Measurements from ENCODE around the gene PDE11A.

The PDE11A gene

DNA sequence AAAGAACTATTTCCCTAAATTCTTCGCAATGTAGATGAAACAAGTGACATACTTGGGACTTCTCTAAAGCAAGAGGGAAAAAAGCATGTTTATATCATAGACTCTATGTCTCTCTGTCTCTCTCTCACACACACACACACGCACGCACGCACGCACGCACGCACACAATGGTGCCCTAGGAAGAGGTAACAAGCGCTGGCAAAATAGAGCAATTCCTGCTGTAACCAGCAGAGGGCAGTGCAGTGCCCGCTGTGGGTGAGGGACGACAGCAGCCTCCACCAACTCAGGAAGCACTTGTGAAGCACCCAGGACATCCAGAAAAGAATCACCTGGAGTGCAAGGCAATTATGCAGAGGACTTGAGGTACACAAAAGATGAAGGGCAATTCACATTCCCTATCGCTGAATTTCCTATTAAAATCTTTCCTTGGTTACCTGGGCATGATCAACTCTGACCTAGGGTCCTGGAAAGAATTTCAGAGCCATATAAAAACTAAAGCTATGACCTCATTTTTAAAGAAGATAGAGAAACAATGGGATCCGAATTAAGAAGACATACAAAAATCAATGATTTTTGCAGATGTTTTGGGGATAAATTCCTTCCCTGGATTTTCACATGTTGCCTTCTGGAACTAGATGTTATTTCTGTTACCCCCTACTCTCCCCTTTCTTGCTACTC is 166.4 kb downstream of the PDE11A start:
- H3K27ac Mint-ChIP-seq = no peak overlapping the region
- peaks cover 8% of the 10 kb centered on the region for H3K4me1 Mint-ChIP-seq (ENCODE audit: low read depth)
- no peaks in the 10 kb centered on the region for H3K9me3 Mint-ChIP-seq
- no peaks in the 10 kb centered on the region for H3K27me3 Mint-ChIP-seq (ENCODE audit: low read depth)
- H3K36me3 Mint-ChIP-seq (ENCODE audit: low read depth) = no peaks in the 10 kb centered on the region
- no peak overlapping the region for H3K4me3 Mint-ChIP-seq

DNA sequence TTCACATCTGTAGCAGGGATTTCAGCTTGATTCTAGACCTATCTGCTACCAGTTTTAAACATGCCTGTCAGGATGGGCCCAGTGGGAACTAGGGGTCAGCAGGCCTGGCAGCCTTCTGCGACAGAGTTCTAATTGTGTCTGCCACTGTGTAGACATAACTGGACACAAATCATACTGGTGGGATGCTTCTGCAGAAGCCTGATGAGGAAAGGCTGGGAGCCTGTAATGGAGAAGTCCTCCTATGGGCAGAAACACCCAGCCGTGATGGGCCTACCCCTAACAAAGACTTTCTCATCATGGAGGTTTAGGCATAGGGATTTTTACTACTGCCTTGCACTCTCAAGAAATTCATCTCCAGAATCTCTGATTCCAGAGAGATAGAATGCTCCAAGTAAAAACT is 166.9 kb downstream of the PDE11A start:
- no peak overlapping the region for H3K4me3 Mint-ChIP-seq
- no peaks in the 10 kb centered on the region for H3K27me3 Mint-ChIP-seq (ENCODE audit: low read depth)
- H3K27ac Mint-ChIP-seq = no peak overlapping the region
- peaks cover 8% of the 10 kb centered on the region for H3K4me1 Mint-ChIP-seq (ENCODE audit: low read depth)
- no peaks in the 10 kb centered on the region for H3K36me3 Mint-ChIP-seq (ENCODE audit: low read depth)
- H3K9me3 Mint-ChIP-seq = no peaks in the 10 kb centered on the region

DNA sequence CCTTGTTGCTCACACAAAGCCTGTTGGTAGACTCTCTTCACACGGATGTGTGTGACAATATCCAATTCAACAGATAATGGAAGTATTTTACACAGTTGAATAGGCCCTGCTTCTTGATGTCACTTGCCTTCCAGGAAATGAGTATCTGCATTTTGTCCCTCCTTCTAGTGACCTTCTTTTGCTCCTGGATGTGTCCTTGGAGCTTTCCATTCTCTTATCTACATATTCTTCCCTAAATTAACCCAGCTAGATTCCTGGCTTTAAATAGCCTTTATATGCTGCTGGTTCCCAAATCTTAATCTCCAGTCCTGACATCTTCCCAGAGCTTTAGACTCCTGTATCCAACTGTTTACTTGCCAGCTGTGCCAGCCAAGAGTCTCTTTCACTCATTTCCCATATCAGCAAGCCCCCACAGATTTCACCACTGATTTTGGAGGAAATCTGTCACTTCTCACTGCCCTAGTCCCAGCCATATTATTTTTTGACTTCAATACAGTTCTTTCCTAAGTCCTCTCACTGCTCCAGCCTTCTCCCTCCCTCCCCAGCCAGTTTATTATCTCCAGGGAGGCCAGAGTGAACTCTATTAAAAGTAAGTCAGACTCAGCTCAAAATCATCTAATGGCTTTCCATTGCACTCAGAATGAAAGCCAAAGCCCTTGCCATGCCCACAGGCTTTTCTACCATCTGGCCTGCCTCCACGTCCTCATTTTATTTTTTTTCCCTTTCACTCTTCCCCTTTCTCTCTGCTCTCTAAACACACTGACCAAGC is 170.0 kb downstream of the PDE11A start:
- Mint-ChIP-seq H3K4me1 (ENCODE audit: low read depth) (peaks cover 5% of the 10 kb centered on the region), H3K27ac (no peak overlapping the region), H3K27me3 (ENCODE audit: low read depth) (peaks cover 4% of the 10 kb centered on the region), H3K9me3 (no peaks in the 10 kb centered on the region), H3K4me3 (no peak overlapping the region), H3K36me3 (ENCODE audit: low read depth) (no peaks in the 10 kb centered on the region)

DNA sequence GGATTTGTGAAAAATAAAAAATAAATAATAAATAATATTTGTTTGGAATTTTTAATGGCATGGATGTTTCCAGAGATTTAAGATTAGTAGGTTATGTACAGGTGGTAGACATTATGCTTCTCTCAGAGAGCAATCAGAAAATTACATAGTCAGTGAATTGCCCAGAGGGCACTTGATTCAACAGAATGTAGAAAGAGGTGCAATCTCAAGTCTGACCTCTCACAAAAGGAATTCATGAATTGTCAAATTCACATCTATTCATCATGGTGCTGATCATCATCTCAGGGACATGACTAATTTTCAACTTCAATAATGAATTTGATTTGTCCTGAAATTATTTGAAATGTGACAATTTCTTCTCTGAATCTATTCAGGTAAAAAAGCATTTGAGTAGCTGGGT is 172.5 kb downstream of the PDE11A start:
- no peak overlapping the region for H3K4me3 Mint-ChIP-seq
- no peaks in the 10 kb centered on the region for H3K36me3 Mint-ChIP-seq (ENCODE audit: low read depth)
- H3K9me3 Mint-ChIP-seq = no peaks in the 10 kb centered on the region

DNA sequence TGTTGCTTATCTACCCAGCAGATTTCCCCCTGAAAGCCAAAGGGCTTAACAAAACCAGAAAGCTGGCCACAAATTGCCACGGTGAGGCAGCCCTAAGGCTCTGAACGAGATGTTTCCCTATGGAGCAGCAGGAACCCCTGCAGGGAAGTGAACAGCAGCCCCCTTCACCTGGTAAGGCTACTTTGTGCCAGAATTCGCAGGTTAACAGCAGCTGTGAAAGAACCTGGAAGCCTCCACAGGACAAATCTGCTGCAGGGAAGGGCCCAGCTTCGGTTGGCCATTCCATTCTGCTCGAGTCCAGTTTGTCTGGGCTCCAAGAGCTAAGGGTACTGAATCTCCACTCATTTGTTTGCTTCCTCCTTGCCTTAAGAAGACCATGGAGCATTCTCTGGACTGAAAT is 175.3 kb downstream of the PDE11A start:
- no peaks in the 10 kb centered on the region for H3K9me3 Mint-ChIP-seq
- H3K4me1 Mint-ChIP-seq (ENCODE audit: low read depth) = no peaks in the 10 kb centered on the region
- no peak overlapping the region for H3K4me3 Mint-ChIP-seq
- no peaks in the 10 kb centered on the region for H3K36me3 Mint-ChIP-seq (ENCODE audit: low read depth)
- H3K27ac Mint-ChIP-seq = no peak overlapping the region
- H3K27me3 Mint-ChIP-seq (ENCODE audit: low read depth) = peaks cover 8% of the 10 kb centered on the region

More for the DNA sequence above, 172.5 kb downstream of the PDE11A start:
- H3K27me3 Mint-ChIP-seq (ENCODE audit: low read depth) = peaks cover 4% of the 10 kb centered on the region
- no peaks in the 10 kb centered on the region for H3K4me1 Mint-ChIP-seq (ENCODE audit: low read depth)
- no peak overlapping the region for H3K27ac Mint-ChIP-seq

DNA sequence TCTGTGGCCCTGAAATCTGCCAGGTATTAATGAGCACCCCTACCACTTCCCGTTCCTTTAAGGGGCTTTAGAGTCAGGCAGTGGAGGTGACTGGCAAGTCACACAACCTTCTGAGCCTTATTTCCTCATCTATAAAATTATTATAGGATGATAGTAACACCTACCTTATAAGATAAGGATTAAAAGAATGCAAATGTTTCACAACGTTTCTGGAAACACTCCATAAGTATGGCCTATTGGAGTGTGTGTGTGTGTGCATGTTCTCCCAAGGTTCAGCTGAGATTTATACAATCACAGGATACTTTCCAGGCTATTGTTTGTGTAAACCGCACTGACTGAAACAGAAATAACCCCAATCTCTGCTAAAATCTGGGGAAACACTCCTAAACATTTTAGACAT is 176.0 kb downstream of the PDE11A start:
- Mint-ChIP-seq H3K4me3 (no peak overlapping the region), H3K27me3 (ENCODE audit: low read depth) (peaks cover 8% of the 10 kb centered on the region), H3K4me1 (ENCODE audit: low read depth) (no peaks in the 10 kb centered on the region), H3K27ac (no peak overlapping the region), H3K9me3 (no peaks in the 10 kb centered on the region), H3K36me3 (ENCODE audit: low read depth) (no peaks in the 10 kb centered on the region)

DNA sequence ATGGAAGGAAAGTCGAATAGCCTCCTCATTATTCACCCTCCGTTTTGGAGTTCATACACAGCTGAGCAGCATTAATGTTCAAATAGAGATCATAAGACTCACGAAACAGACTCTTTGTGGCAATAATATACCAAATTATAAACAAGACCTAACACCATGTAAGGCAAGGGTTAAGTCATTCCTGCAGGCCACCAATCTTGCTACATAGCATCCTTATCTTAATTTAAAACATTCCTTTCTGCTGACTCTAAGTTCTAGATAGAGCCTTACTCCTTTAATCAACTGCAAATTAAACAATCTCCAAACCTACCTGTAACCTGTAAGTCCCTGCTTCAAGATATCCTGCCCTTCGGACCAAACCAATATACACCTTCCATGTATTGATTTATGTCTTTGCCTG is 178.0 kb downstream of the PDE11A start:
- no peak overlapping the region for H3K27ac Mint-ChIP-seq
- no peaks in the 10 kb centered on the region for H3K9me3 Mint-ChIP-seq
- H3K4me3 Mint-ChIP-seq = no peak overlapping the region
- no peaks in the 10 kb centered on the region for H3K36me3 Mint-ChIP-seq (ENCODE audit: low read depth)
- H3K4me1 Mint-ChIP-seq (ENCODE audit: low read depth) = no peaks in the 10 kb centered on the region
- peaks cover 14% of the 10 kb centered on the region for H3K27me3 Mint-ChIP-seq (ENCODE audit: low read depth)

DNA sequence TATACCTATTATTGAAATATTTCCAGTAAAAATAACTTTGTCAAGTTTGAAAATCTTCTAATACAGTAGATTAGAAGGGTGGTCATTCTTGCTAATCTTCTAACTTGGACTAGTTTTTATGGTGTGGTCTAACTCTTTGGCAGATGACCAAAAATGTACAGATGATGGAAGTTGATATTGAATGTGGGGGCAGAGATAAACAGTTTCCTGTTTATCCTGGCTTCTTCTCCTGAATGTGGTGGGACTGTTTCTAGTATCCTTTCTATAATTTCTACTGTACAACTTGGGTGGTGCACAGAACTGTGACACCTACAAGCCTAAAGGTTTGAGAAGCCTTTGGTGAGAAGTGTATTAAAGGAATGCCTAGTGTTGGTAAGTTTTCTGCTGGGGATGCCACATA is 178.7 kb downstream of the PDE11A start:
- Mint-ChIP-seq H3K27me3 (ENCODE audit: low read depth) (peaks cover 15% of the 10 kb centered on the region), H3K9me3 (no peaks in the 10 kb centered on the region), H3K4me3 (no peak overlapping the region), H3K36me3 (ENCODE audit: low read depth) (no peaks in the 10 kb centered on the region), H3K4me1 (ENCODE audit: low read depth) (no peaks in the 10 kb centered on the region), H3K27ac (no peak overlapping the region)

DNA sequence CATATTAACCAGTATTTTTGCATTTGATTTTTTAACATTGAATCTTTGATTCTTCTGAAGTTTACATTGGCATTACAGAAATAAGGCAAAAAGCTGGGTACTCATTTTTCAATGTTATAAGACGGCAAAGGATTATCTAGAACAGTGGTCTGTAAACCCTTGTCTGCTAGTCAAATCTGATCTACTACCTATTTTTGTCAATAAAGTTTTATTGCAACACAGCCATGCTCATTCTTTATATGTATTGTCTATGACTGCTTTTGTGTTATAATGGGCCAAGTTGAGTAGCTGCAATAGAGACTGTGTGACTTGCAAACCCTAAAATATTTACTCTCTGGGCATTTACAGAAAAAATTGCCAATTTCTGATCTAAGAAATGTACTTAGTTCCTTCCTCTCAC is 181.0 kb downstream of the PDE11A start:
- no peaks in the 10 kb centered on the region for H3K4me1 Mint-ChIP-seq (ENCODE audit: low read depth)
- no peak overlapping the region for H3K27ac Mint-ChIP-seq

DNA sequence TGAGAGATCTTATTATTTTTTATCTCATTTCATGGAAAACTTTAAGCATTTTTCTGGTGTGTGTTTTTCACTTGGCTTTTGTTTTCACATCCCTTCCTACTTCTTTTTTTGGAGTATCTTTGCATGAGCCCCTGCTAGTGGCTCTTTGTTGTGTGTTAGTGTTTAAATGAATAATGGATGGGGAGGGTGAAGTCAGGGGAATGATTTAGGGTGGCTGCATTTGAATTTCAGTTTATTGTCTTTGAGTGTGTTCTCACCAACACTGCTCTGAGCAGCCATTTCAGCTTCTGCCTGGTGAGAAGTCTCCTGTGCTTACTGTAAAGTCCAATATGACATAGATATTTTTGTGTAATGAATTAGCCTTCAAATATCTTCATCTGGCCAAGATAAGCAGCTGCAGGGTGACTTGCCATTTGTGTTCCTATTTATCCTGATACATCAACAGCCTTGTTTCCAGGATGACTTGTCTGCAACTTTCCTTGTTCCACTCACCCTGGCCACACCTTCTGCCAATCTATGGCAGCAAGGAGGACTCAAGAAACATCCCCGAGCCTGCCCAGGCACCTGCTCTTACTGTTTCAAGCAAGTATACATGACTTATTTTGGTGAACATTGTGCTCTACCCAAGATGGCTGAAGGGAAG is 182.6 kb downstream of the PDE11A start:
- H3K27ac Mint-ChIP-seq = no peak overlapping the region

More for the DNA sequence above, 181.0 kb downstream of the PDE11A start:
- H3K4me3 Mint-ChIP-seq = no peak overlapping the region
- no peaks in the 10 kb centered on the region for H3K9me3 Mint-ChIP-seq
- no peaks in the 10 kb centered on the region for H3K36me3 Mint-ChIP-seq (ENCODE audit: low read depth)
- peaks cover 11% of the 10 kb centered on the region for H3K27me3 Mint-ChIP-seq (ENCODE audit: low read depth)

DNA sequence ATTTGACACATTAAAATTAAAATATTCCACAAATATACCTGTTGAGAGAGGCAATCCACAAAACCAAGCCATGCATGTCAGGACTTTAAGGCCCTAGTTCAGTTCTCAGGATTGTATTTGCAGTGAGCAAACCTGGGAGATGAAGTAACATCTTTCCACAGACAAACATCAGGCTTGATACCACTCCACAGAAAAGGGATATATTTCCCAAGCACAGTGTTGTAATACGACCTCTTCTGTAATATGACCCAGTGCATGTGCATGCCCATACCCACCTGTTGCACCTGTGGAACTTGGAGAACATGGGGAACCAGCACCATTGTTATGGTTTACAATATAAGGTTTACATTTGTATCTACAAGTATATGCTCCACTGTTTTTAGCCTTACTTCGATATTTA is 184.0 kb downstream of the PDE11A start:
- Mint-ChIP-seq H3K27me3 (ENCODE audit: low read depth) (peaks cover 11% of the 10 kb centered on the region), H3K4me1 (ENCODE audit: low read depth) (no peaks in the 10 kb centered on the region), H3K36me3 (ENCODE audit: low read depth) (no peaks in the 10 kb centered on the region), H3K27ac (no peak overlapping the region), H3K9me3 (no peaks in the 10 kb centered on the region), H3K4me3 (no peak overlapping the region)

More for the DNA sequence above, 182.6 kb downstream of the PDE11A start:
- H3K4me3 Mint-ChIP-seq = no peak overlapping the region
- H3K27me3 Mint-ChIP-seq (ENCODE audit: low read depth) = peaks cover 10% of the 10 kb centered on the region
- H3K36me3 Mint-ChIP-seq (ENCODE audit: low read depth) = no peaks in the 10 kb centered on the region
- no peaks in the 10 kb centered on the region for H3K9me3 Mint-ChIP-seq
- H3K4me1 Mint-ChIP-seq (ENCODE audit: low read depth) = no peaks in the 10 kb centered on the region

DNA sequence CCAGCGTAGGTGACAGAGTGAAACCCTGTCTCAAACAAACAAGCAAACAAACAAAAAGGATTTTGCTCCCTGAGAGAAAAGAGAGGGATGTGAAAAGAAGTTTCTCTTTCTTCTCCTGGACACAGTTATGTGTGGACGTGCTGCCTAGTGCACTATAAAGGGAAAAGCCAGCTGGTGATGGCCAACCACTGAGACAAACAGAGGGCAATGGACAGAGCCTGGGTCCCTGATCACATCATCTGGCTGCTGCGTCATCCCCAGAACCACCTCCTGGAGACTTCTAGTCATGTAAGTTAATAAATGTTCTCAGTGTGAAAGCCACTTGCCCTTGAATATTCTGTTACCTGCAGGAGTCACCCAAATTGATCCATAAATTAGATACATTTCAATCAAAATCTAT is 184.9 kb downstream of the PDE11A start:
- Mint-ChIP-seq H3K27ac (no peak overlapping the region), H3K9me3 (no peaks in the 10 kb centered on the region), H3K4me3 (no peak overlapping the region), H3K27me3 (ENCODE audit: low read depth) (peaks cover 11% of the 10 kb centered on the region), H3K36me3 (ENCODE audit: low read depth) (no peaks in the 10 kb centered on the region), H3K4me1 (ENCODE audit: low read depth) (no peaks in the 10 kb centered on the region)

DNA sequence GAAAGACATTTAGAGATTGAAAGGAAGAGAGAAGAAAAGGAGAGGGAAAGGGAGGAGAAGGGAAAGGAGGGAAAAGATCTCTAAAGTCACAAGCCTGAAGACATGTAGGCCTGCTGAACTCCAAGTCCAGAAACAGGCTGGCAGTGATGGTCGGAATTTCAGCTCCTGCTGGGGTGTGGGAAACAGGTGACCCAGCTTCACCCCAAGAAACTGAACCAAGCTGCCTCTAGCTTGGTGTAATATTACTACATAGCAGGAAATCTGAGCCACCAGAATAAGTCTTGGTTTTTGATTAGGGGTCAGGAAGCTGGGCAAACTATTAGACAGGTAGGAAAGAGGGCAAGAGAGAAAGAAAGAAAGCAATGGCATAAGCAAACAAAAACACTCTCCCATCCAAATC is 185.8 kb downstream of the PDE11A start:
- Mint-ChIP-seq H3K27me3 (ENCODE audit: low read depth) (peaks cover 11% of the 10 kb centered on the region), H3K9me3 (no peaks in the 10 kb centered on the region), H3K36me3 (ENCODE audit: low read depth) (no peaks in the 10 kb centered on the region), H3K4me3 (no peak overlapping the region), H3K4me1 (ENCODE audit: low read depth) (no peaks in the 10 kb centered on the region), H3K27ac (no peak overlapping the region)

DNA sequence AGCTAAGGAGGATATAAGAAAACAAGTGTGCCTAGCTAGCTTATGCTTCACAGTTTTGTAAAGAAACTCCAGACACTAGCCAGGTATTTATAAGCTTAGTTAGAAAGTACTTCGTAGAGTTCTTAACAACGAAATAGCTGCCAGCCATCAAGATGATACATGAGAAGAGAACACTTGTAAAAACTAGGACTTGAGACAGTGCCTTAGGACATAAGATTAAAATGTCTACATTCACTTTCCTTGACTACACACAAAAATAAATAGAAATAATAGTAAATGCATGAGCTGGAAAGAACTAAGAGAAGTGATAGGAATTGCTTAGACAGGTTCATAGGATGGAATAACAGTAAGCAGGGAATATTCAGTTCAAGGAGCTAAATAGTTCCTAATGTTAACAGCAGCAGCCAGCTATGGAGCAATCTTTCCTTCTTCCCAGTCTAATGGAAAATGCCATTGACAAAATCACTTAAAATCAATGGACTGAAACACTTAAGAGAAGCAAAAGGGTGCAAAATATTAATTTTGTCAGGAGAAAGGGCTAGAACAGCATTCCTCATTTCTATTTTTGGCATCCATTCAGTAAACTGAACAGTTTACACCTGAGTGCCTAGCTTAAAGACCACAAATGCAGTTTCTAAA is 186.6 kb downstream of the PDE11A start:
- Mint-ChIP-seq H3K36me3 (ENCODE audit: low read depth) (no peaks in the 10 kb centered on the region), H3K9me3 (no peaks in the 10 kb centered on the region), H3K4me1 (ENCODE audit: low read depth) (no peaks in the 10 kb centered on the region), H3K27me3 (ENCODE audit: low read depth) (peaks cover 11% of the 10 kb centered on the region), H3K4me3 (no peak overlapping the region), H3K27ac (no peak overlapping the region)
